HG02642 (cell line): ENCODE measurements around the gene RAD9A.

Experiments used
- ATAC-seq: cut with Tn5 transposase; IDR thresholded peaks from one replicate; pipeline ENCODE4 v1.9.1; 2021; ENCODE audit warnings: mild to moderate bottlenecking; ENCODE audit not compliant: unreplicated experiment, poor library complexity

Gene RAD9A

GRCh38 chr11:67436459-67437081 is 44.8 kb downstream of the RAD9A start:
- peak; percentile 32 for ATAC-seq

GRCh38 chr11:67437082-67437808 is 45.5 kb downstream of the RAD9A start, which contains the start of gene PTPRCAP:
PTPRCAP (minus strand) TSS chr11:67437682; CDS start chr11:67437619, 63 bp downstream.
- ATAC-seq, result peak; percentile 34

GRCh38 chr11:67437809-67438157 is 46.0 kb downstream of the RAD9A start:
- ATAC-seq, result no peak

GRCh38 chr11:67438158-67438902 is 46.5 kb downstream of the RAD9A start:
- ATAC-seq, result no peak

- no peak for ATAC-seq
Measured at GRCh38 chr11:67439321-67440228, 47.8 kb downstream of the RAD9A start.

- ATAC-seq, result no peak
Measured at GRCh38 chr11:67440229-67441097, 48.7 kb downstream of the RAD9A start.

- ATAC-seq, result no peak
Measured at GRCh38 chr11:67441098-67441563, 49.3 kb downstream of the RAD9A start.

- ATAC-seq, result no peak
Measured at GRCh38 chr11:67441731-67442351, 50.1 kb downstream of the RAD9A start.

- no peak for ATAC-seq
Measured at GRCh38 chr11:67442504-67443404, 51.0 kb downstream of the RAD9A start.

GRCh38 chr11:67445515-67445914 is 53.7 kb downstream of the RAD9A start:
- ATAC-seq, result no peak
